HEK293 (cell line): ENCODE results near the gene TARS3.

Experiments used
- CTCF ChIA-PET: fragments of 350-600 bp; formaldehyde crosslinking; extraction: SDS; loops from one replicate; lab custom pipeline; 2021; ENCODE audit warnings: antibody characterized with exemption; lab: Yijun Ruan, JAX
- POLR2A ChIA-PET: fragments of 300-600 bp; formaldehyde crosslinking; extraction: SDS; loops from one replicate; lab custom pipeline; 2020; ENCODE audit warnings: antibody characterized with exemption, inconsistent platforms; lab: Yijun Ruan, JAX
- H3K27ac ChIP-seq: fragments of 200-500 bp; sonication (Bioruptor generic); 2 replicates; pipeline ENCODE4 v1.5.1; 2014; ENCODE audit warnings: low read depth, low read length, control low read depth, inconsistent platforms; ENCODE audit errors: extremely low read depth
- H3K36me3 ChIP-seq, 2 experiments: fragments of 200-500 bp in 1 of 2; sonication (Bioruptor generic) in 1 of 2; 1 replicate in 1 of 2; 2 replicates in 1 of 2; pipeline ENCODE4 v1.5.1; 2014 to 2017; ENCODE audit warnings: inconsistent platforms in 2 of 2, low read length in 2 of 2; ENCODE audit not compliant: control insufficient read depth in 2 of 2, insufficient read depth in 1 of 2
- H3K4me1 ChIP-seq: fragments of 200-500 bp; sonication (Bioruptor generic); 2 replicates; pipeline ENCODE4 v1.5.1; 2014; ENCODE audit warnings: mild to moderate bottlenecking, low read length, inconsistent platforms; ENCODE audit not compliant: control insufficient read depth, insufficient read depth
- H3K4me3 ChIP-seq: 2 replicates; pipeline ENCODE4 v1.5.1; 2011; ENCODE audit warnings: low read depth, mild to moderate bottlenecking, control low read depth, low read length, moderate library complexity
- H3K9me3 ChIP-seq: fragments of 200-500 bp; sonication (Bioruptor generic); 2 replicates; pipeline ENCODE4 v1.5.1; 2014; ENCODE audit warnings: low read depth, low read length, inconsistent platforms; ENCODE audit not compliant: control insufficient read depth, insufficient read depth
- BCL11A ChIP-seq: fragments of 450-650 bp; formaldehyde crosslinking; IDR thresholded peaks from 2 replicates; pipeline ENCODE4 v1.5.1; 2016; ENCODE audit warnings: low read depth, missing biosample characterization, missing genetic modification characterization
- BCL6B ChIP-seq: fragments of 450-650 bp; formaldehyde crosslinking; IDR thresholded peaks from 2 replicates; pipeline ENCODE4 v1.5.1; 2017; ENCODE audit warnings: missing biosample characterization, missing genetic modification characterization
- FEZF1 ChIP-seq: fragments of 450-650 bp; formaldehyde crosslinking; IDR thresholded peaks from 2 replicates; pipeline ENCODE4 v1.5.1; 2016; ENCODE audit warnings: missing biosample characterization, missing genetic modification characterization
- GLI2 ChIP-seq: fragments of 450-650 bp; formaldehyde crosslinking; IDR thresholded peaks from 2 replicates; pipeline ENCODE4; 2017; ENCODE audit warnings: missing biosample characterization, missing genetic modification characterization, low read depth, borderline replicate concordance
- YY2 ChIP-seq: fragments of 450-650 bp; formaldehyde crosslinking; IDR thresholded peaks from 2 replicates; pipeline ENCODE4 v1.5.1; 2016; ENCODE audit warnings: missing biosample characterization, missing genetic modification characterization
- ZIC2 ChIP-seq: fragments of 450-650 bp; formaldehyde crosslinking; IDR thresholded peaks from 2 replicates; pipeline ENCODE4 v1.5.1; 2016; ENCODE audit warnings: missing biosample characterization, missing genetic modification characterization
- ZNF10 ChIP-seq: fragments of 450-650 bp; formaldehyde crosslinking; IDR thresholded peaks from 2 replicates; pipeline ENCODE4 v1.5.1; 2017; ENCODE audit warnings: missing biosample characterization, missing genetic modification characterization
- ZNF211 ChIP-seq: fragments of 450-650 bp; formaldehyde crosslinking; IDR thresholded peaks from 2 replicates; pipeline ENCODE4 v1.5.1; 2016; ENCODE audit warnings: low read depth, missing biosample characterization, missing genetic modification characterization
- ZNF366 ChIP-seq: fragments of 450-650 bp; formaldehyde crosslinking; conservative IDR thresholded peaks from 2 replicates; pipeline ENCODE4 v1.5.1; 2016; ENCODE audit warnings: missing biosample characterization, missing genetic modification characterization
- ZNF488 ChIP-seq: fragments of 450-650 bp; formaldehyde crosslinking; IDR thresholded peaks from 2 replicates; pipeline ENCODE4 v1.5.1; 2016; ENCODE audit warnings: missing biosample characterization, missing genetic modification characterization
- ZNF548 ChIP-seq: fragments of 450-650 bp; formaldehyde crosslinking; IDR thresholded peaks from 2 replicates; pipeline ENCODE4 v1.5.1; 2016; ENCODE audit warnings: missing biosample characterization, missing genetic modification characterization
- ZNF555 ChIP-seq: fragments of 450-650 bp; formaldehyde crosslinking; conservative IDR thresholded peaks from 2 replicates; pipeline ENCODE4 v1.5.1; 2017; ENCODE audit warnings: missing biosample characterization, mild to moderate bottlenecking, missing genetic modification characterization, inconsistent platforms
- TF ChIP-seq, protein P1 (sequence below): fragments of 450-650 bp; formaldehyde crosslinking; IDR thresholded peaks from 2 replicates; pipeline ENCODE4 v1.5.1; 2017; ENCODE audit warnings: missing biosample characterization, missing genetic modification characterization

Gene TARS3

DNA sequence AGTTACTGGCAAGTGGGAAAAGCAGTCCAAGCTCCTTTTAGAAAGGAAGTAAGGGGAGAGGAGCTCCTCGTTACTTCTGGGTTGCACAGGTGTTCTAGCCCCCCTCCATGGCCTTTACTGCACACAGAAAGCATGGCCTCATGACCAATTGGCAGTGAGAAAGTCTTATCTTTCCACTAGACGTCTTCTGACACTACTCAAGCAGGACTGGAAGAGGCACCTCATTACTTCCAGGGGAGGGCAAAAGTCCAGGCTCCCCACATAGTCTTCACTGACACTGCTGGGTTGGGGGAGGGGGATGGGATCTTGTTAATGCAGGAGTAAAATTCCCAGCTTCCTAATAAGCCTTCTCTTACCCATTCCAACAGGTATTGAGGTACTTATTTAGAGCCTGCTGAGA lies 44.5 kb downstream of the TARS3 start:
- CTCF ChIA-PET = interaction anchor here (0.7 to 2.0 kb wide), 5 partner anchors 8 to 108 kb away, joined by 3 to 5 read pairs (median 3); no protein-coding TSS in a partner anchor
- H3K36me3 ChIP-seq = peaks cover 33 to 51% of the 10 kb centered on the region in 2 experiments
- POLR2A ChIA-PET = no interaction called here
- H3K27ac ChIP-seq = no peak overlapping the region
- no peaks in the 10 kb centered on the region for H3K4me1 ChIP-seq
- no peak for TF ChIP-seq ZNF211 (tag by site-specific recombination)
- H3K9me3 ChIP-seq = no peaks in the 10 kb centered on the region
- H3K4me3 ChIP-seq = no peak overlapping the region

GRCh38 chr15:101676921-101677329 lies 47.3 kb downstream of the TARS3 start:
- Histone ChIP-seq H3K36me3 (peaks cover 44 to 49% of the 10 kb centered on the region in 2 experiments), H3K9me3 (no peaks in the 10 kb centered on the region), H3K27ac (no peak overlapping the region), H3K4me3 (no peak overlapping the region), H3K4me1 (no peaks in the 10 kb centered on the region)
- TF ChIP-seq BCL11A = no peak
- peak; percentile 71; the same call in 1 of the 2 replicates for TF ChIP-seq ZNF10 (tag by site-specific recombination)
- ChIA-PET CTCF (interaction anchor here (1.6 kb wide), 1 partner anchor 10 kb away, joined by 14 read pairs; no protein-coding TSS in a partner anchor), POLR2A (no interaction called here)

- POLR2A ChIA-PET = no interaction called here
- TF ChIP-seq ZNF488 (tag by site-specific recombination) = no peak
- peak; percentile 18; the same call in 1 of the 2 replicates for TF ChIP-seq ZIC2 (tag by site-specific recombination)
- Histone ChIP-seq H3K9me3 (no peaks in the 10 kb centered on the region), H3K36me3 (peaks cover 42 to 52% of the 10 kb centered on the region in 2 experiments), H3K27ac (no peak overlapping the region), H3K4me3 (no peak overlapping the region), H3K4me1 (no peaks in the 10 kb centered on the region)
- CTCF ChIA-PET = interaction anchor here (0.6 to 1.6 kb wide), 2 partner anchors 11 to 885 kb away, joined by 3 to 14 read pairs; no protein-coding TSS in a partner anchor
Measured at GRCh38 chr15:101675796-101676582, 48.3 kb downstream of the TARS3 start.

DNA sequence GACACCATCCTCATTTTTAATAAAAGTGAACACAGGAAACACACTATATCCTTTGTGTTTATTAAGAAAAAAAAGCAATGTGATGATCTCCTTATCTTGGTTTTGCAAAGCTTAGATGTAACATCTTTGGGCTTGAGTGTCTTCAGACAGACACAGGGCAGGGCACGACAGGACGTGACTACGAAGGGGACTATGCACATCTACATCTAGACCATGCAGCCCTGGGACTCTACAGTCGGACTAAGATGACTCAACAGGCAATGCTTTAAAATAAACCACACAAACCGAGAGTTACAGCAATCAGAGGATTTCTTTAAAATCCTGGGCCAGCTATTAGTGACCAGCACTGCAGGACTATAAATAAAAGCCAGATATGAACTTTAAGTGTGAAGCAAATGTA lies 49.3 kb downstream of the TARS3 start:
- Histone ChIP-seq H3K4me1 (no peaks in the 10 kb centered on the region), H3K36me3 (peaks cover 41 to 54% of the 10 kb centered on the region in 2 experiments), H3K4me3 (no peak overlapping the region), H3K9me3 (no peaks in the 10 kb centered on the region), H3K27ac (no peak overlapping the region)
- CTCF ChIA-PET = interaction anchor here (0.6 kb wide), 1 partner anchor 884 kb away, joined by 3 read pairs; no protein-coding TSS in a partner anchor
- POLR2A ChIA-PET = no interaction called here
- TF ChIP-seq BCL6B (tag by site-specific recombination) = no peak
- no peak for TF ChIP-seq ZNF366 (tag by site-specific recombination)

DNA sequence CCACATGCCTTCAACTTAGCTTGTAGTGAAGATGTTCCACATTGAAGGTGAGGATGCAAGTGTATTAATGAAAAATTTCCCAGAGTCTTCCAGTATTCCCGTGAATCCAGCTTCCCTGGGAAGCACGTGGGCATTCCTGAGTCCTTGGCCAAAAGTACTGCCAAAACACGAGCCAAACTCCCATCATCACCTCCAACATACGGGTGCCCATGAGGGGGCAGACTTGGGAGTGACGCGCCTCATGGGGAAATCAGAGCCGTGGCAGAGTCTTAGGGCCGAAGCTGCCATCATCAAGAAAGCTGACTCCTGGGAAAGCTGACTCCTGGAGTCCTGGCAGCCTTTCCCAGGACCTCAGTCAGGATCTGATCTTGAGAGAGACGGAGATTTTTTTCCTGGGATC lies 52.0 kb downstream of the TARS3 start:
- no peak overlapping the region for H3K27ac ChIP-seq
- ChIA-PET CTCF (interaction anchor here (1.3 to 1.7 kb wide), 2 partner anchors 18 to 31 kb away, joined by 3 to 6 read pairs; no protein-coding TSS in a partner anchor), POLR2A (no interaction called here)
- no peaks in the 10 kb centered on the region for H3K4me1 ChIP-seq
- H3K4me3 ChIP-seq = no peak overlapping the region
- H3K36me3 ChIP-seq = peaks cover 46 to 63% of the 10 kb centered on the region in 2 experiments
- no peaks in the 10 kb centered on the region for H3K9me3 ChIP-seq
- TF ChIP-seq ZNF555 (tag by site-specific recombination) (no peak), YY2 (no peak), ZNF548 (tag by site-specific recombination) (no peak), GLI2 (tag by site-specific recombination) (no peak), FEZF1 (tag by site-specific recombination) (no peak)
- TF ChIP-seq, protein P1, sequence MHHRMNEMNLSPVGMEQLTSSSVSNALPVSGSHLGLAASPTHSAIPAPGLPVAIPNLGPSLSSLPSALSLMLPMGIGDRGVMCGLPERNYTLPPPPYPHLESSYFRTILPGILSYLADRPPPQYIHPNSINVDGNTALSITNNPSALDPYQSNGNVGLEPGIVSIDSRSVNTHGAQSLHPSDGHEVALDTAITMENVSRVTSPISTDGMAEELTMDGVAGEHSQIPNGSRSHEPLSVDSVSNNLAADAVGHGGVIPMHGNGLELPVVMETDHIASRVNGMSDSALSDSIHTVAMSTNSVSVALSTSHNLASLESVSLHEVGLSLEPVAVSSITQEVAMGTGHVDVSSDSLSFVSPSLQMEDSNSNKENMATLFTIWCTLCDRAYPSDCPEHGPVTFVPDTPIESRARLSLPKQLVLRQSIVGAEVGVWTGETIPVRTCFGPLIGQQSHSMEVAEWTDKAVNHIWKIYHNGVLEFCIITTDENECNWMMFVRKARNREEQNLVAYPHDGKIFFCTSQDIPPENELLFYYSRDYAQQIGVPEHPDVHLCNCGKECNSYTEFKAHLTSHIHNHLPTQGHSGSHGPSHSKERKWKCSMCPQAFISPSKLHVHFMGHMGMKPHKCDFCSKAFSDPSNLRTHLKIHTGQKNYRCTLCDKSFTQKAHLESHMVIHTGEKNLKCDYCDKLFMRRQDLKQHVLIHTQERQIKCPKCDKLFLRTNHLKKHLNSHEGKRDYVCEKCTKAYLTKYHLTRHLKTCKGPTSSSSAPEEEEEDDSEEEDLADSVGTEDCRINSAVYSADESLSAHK (tag by site-specific recombination) = no peak
